Stomach (tissue), 4 donors: ENCODE measurements around the gene SAXO1.
"Not testable (repeated sequence)": the region's sequence is repeated elsewhere in the genome, so short reads cannot be mapped to it uniquely, and the experiment has no call there.

ENCODE experiments used
- CTCF ChIP-seq, 7 experiments: fragments of 450-650 bp in 4 of 7; fragments of 200-600 bp in 3 of 7; sonication (generic) in 3 of 7; IDR thresholded peaks; one replicate each; pipeline ENCODE4 v1.5.1; 2016 to 2019; ENCODE audit warnings: antibody characterized with exemption in 7 of 7, control low read depth in 2 of 7, mild to moderate bottlenecking in 1 of 7
- POLR2A ChIP-seq, 4 donors: fragments of 450-650 bp; IDR thresholded peaks; one replicate each; pipeline ENCODE4 v1.6.1; 2016; ENCODE audit warnings: antibody characterized with exemption in 4 of 4, control low read depth in 2 of 4, mild to moderate bottlenecking in 1 of 4, moderate library complexity in 1 of 4
- POLR2AphosphoS5 ChIP-seq, 3 donors: sonication (generic); formaldehyde crosslinking; IDR thresholded peaks; one replicate each; pipeline ENCODE4 v1.6.1; 2016; ENCODE audit warnings: antibody characterized with exemption in 3 of 3

- TF ChIP-seq POLR2A, POLR2AphosphoS5, CTCF (IDR thresholded peaks at IDR 0.05): not testable (repeated sequence)
Measured at GRCh38 chr9:18991197-18991596, 41.8 kb downstream of the SAXO1 start.
